ENCODE measurements around the gene BPHL.
A peak's percentile ranks its signal among the peaks of the same experiment; 100 is the strongest.
"Not testable (repeated sequence)": the region's sequence is repeated elsewhere in the genome, so short reads cannot be mapped to it uniquely, and the experiment has no call there.

The BPHL gene

GRCh38 chr6:3155416-3155815 is 36.9 kb downstream of the BPHL start:
- not testable (repeated sequence) for DNase-seq (ENCODE audit: low read depth in 2 of 2, low spot score in 1 of 2)

GRCh38 chr6:3156184-3157130 is 37.9 kb downstream of the BPHL start:
- not testable (repeated sequence) for DNase-seq (ENCODE audit: low read depth in 2 of 2, low spot score in 1 of 2)

GRCh38 chr6:3157131-3157933 is 38.8 kb downstream of the BPHL start, which contains the start of gene TUBB2A:
TSS of gene TUBB2A (minus strand) at chr6:3157544. CDS start at chr6:3157463, 81 bp downstream.
- peak; percentile 77 to 79 for DNase-seq (ENCODE audit: low read depth in 2 of 2, low spot score in 1 of 2)

GRCh38 chr6:3159805-3160781 is 41.6 kb downstream of the BPHL start:
- DNase-seq (ENCODE audit: low read depth in 2 of 2, low spot score in 1 of 2) = peak in 1 of 2 donors; percentile 47

GRCh38 chr6:3162067-3162497 is 43.6 kb downstream of the BPHL start:
- no peak for DNase-seq (ENCODE audit: low read depth in 2 of 2, low spot score in 1 of 2)

- peak in 1 of 2 donors; percentile 23 for DNase-seq (ENCODE audit: low read depth in 2 of 2, low spot score in 1 of 2)
Measured at GRCh38 chr6:3162565-3163247, 44.2 kb downstream of the BPHL start.

- DNase-seq (ENCODE audit: low read depth in 2 of 2, low spot score in 1 of 2) = no peak
Measured at GRCh38 chr6:3163248-3163594, 44.7 kb downstream of the BPHL start.

- DNase-seq (ENCODE audit: low read depth in 2 of 2, low spot score in 1 of 2) = no peak
Measured at GRCh38 chr6:3164388-3164787, 45.9 kb downstream of the BPHL start.

GRCh38 chr6:3165631-3166534 is 47.4 kb downstream of the BPHL start:
- DNase-seq (ENCODE audit: low read depth in 2 of 2, low spot score in 1 of 2) = no peak

GRCh38 chr6:3166535-3167225 is 48.2 kb downstream of the BPHL start:
- not testable (repeated sequence) for DNase-seq (ENCODE audit: low read depth in 2 of 2, low spot score in 1 of 2)

- not testable (repeated sequence) for DNase-seq (ENCODE audit: low read depth in 2 of 2, low spot score in 1 of 2)
Measured at GRCh38 chr6:3168046-3168445, 49.5 kb downstream of the BPHL start.

- DNase-seq (ENCODE audit: low read depth in 2 of 2, low spot score in 1 of 2) = not testable (repeated sequence)
Measured at GRCh38 chr6:3170676-3171075, 52.2 kb downstream of the BPHL start.

GRCh38 chr6:3171313-3172175 is 53.0 kb downstream of the BPHL start:
- not testable (repeated sequence) for DNase-seq (ENCODE audit: low read depth in 2 of 2, low spot score in 1 of 2)

GRCh38 chr6:3172789-3173188 is 54.3 kb downstream of the BPHL start:
- not testable (repeated sequence) for DNase-seq (ENCODE audit: low read depth in 2 of 2, low spot score in 1 of 2)

GRCh38 chr6:3173636-3174089 is 55.2 kb downstream of the BPHL start:
- DNase-seq (ENCODE audit: low read depth in 2 of 2, low spot score in 1 of 2) = not testable (repeated sequence)

GRCh38 chr6:3175715-3176402 is 57.3 kb downstream of the BPHL start:
- no peak for DNase-seq (ENCODE audit: low read depth in 2 of 2, low spot score in 1 of 2)
